Activated B cell treated with CpG ODN at 0.5 μM for 24 hours (primary cell): ENCODE data around the gene GTF3C5. TPM values are rescaled to one million over a fixed set of nuclear protein-coding genes. Genes with fewer than 3 reads are reported as not detected.

Source experiments
- ATAC-seq: fragments of 200-7000 bp; cut with Tn5 transposase; one replicate; pipeline ENCODE4 v1.10.0; 2021; ENCODE audit warnings: low read depth, mild to moderate bottlenecking, moderate library complexity
- CTCF ChIA-PET: fragments of 350-600 bp; sonication (Branson Sonifier 250); formaldehyde crosslinking; loops from one replicate; lab custom pipeline; 2021; ENCODE audit warnings: antibody characterized with exemption; lab: Charles Lee
- POLR2A ChIA-PET: fragments of 350-600 bp; sonication (Branson Sonifier 250); formaldehyde crosslinking; loops from one replicate; lab custom pipeline; 2021; ENCODE audit warnings: antibody characterized with exemption; lab: Charles Lee
- DNase-seq: peaks from one replicate; pipeline ENCODE4 v3.0.0; 2022
- H3K27ac Mint-ChIP-seq: one replicate; pipeline ENCODE4 v1.8.0; 2020; ENCODE audit warnings: mixed read lengths
- H3K27me3 Mint-ChIP-seq: one replicate; pipeline ENCODE4 v1.8.0; 2021; ENCODE audit warnings: mixed read lengths
- H3K36me3 Mint-ChIP-seq: one replicate; pipeline ENCODE4 v1.8.0; 2021; ENCODE audit warnings: low read depth, mixed read lengths
- H3K4me1 Mint-ChIP-seq: one replicate; pipeline ENCODE4 v1.8.0; 2021; ENCODE audit warnings: mixed read lengths
- H3K4me3 Mint-ChIP-seq: one replicate; pipeline ENCODE4 v1.8.0; 2020; ENCODE audit warnings: mild to moderate bottlenecking, mixed read lengths
- H3K9me3 Mint-ChIP-seq: one replicate; pipeline ENCODE4 v1.8.0; 2020; ENCODE audit warnings: mixed read lengths
- CTCF ChIP-seq: fragments of 200-600 bp; IDR thresholded peaks from one replicate; pipeline ENCODE4 v1.8.0; 2022; ENCODE audit warnings: antibody characterized with exemption, mild to moderate bottlenecking
- intact Hi-C: fragments of 100-400 bp; cut with micrococcal nuclease; formaldehyde crosslinking; loops from one replicate; pipeline ENCODE4 v1.15.1; 2024
- total RNA-seq: library from RNA; stranded (reverse); gene quantifications from 2 replicates; pipeline ENCODE4 v1.2.3, GENCODE V29; 2022

GTF3C5 gene
- total RNA-seq, 1 donor from 2014 or later: 56.6 TPM

GRCh38 chr9:133101356-133102189 lies 70.8 kb downstream of the GTF3C5 start:
- intact Hi-C loops: loop anchor here (5.0 kb wide), 1 partner anchor 386 kb away; no protein-coding TSS in a partner anchor
- ATAC-seq: no peak
- no peak for TF ChIP-seq CTCF
- Mint-ChIP-seq H3K27me3 (no peaks in the 10 kb centered on the region), H3K36me3 (peaks cover 75% of the 10 kb centered on the region), H3K27ac (no peak overlapping the region), H3K9me3 (peaks cover 1% of the 10 kb centered on the region), H3K4me3 (no peak overlapping the region), H3K4me1 (no peaks in the 10 kb centered on the region)
- CTCF ChIA-PET: interaction anchor here (1.3 to 22.0 kb wide), 3 partner anchors 9 to 45 kb away, joined by 4 to 369 read pairs (median 5); no protein-coding TSS in a partner anchor
- DNase-seq: no peak
- POLR2A ChIA-PET: interaction anchor here (1.3 to 2.0 kb wide), 2 partner anchors 42 to 46 kb away, joined by 3 to 12 read pairs; no protein-coding TSS in a partner anchor

GRCh38 chr9:133102190-133103021 lies 71.6 kb downstream of the GTF3C5 start:
- Mint-ChIP-seq H3K27ac (no peak overlapping the region), H3K4me3 (no peak overlapping the region), H3K9me3 (no peaks in the 10 kb centered on the region), H3K36me3 (peaks cover 76% of the 10 kb centered on the region), H3K4me1 (no peaks in the 10 kb centered on the region), H3K27me3 (no peaks in the 10 kb centered on the region)
- TF ChIP-seq CTCF: no peak
- intact Hi-C loops: loop anchor here (1.0 to 5.0 kb wide), 3 partner anchors 42 to 385 kb away; no protein-coding TSS in a partner anchor
- ATAC-seq (no peak), DNase-seq (no peak)
- CTCF ChIA-PET: interaction anchor here (1.3 to 22.0 kb wide), 3 partner anchors 8 to 44 kb away, joined by 4 to 369 read pairs (median 5); no protein-coding TSS in a partner anchor
- POLR2A ChIA-PET: interaction anchor here (1.3 to 2.0 kb wide), 2 partner anchors 42 to 45 kb away, joined by 3 to 12 read pairs; no protein-coding TSS in a partner anchor

GRCh38 chr9:133103183-133103986 lies 72.6 kb downstream of the GTF3C5 start:
- no peak overlapping the region for H3K27ac Mint-ChIP-seq
- TF ChIP-seq CTCF: peak; percentile 71
- no peaks in the 10 kb centered on the region for H3K4me1 Mint-ChIP-seq
- ATAC-seq (peak; percentile 90), DNase-seq (peak; percentile 69)
- no peak overlapping the region for H3K4me3 Mint-ChIP-seq
- POLR2A ChIA-PET: interaction anchor here (1.4 kb wide), 1 partner anchor 41 kb away, joined by 6 read pairs; no protein-coding TSS in a partner anchor
- CTCF ChIA-PET: interaction anchor here (0.7 to 22.0 kb wide), 4 partner anchors 12 to 383 kb away, joined by 3 to 369 read pairs (median 4); no protein-coding TSS in a partner anchor
- peaks cover 74% of the 10 kb centered on the region for H3K36me3 Mint-ChIP-seq
- no peaks in the 10 kb centered on the region for H3K27me3 Mint-ChIP-seq
- H3K9me3 Mint-ChIP-seq: no peaks in the 10 kb centered on the region
- intact Hi-C loops: loop anchor here (1.0 to 5.0 kb wide), 3 partner anchors 41 to 384 kb away; no protein-coding TSS in a partner anchor

- ChIA-PET CTCF (interaction anchor here (0.7 to 22.0 kb wide), 4 partner anchors 11 to 382 kb away, joined by 3 to 369 read pairs (median 4); no protein-coding TSS in a partner anchor), POLR2A (interaction anchor here (1.4 kb wide), 1 partner anchor 40 kb away, joined by 6 read pairs; no protein-coding TSS in a partner anchor)
- intact Hi-C loops: loop anchor here (1.0 to 5.0 kb wide), 3 partner anchors 40 to 383 kb away; no protein-coding TSS in a partner anchor
- Mint-ChIP-seq H3K36me3 (peaks cover 67% of the 10 kb centered on the region), H3K27me3 (no peaks in the 10 kb centered on the region), H3K4me1 (no peaks in the 10 kb centered on the region), H3K4me3 (no peak overlapping the region), H3K9me3 (no peaks in the 10 kb centered on the region), H3K27ac (no peak overlapping the region)
- no peak for ATAC-seq
- no peak for TF ChIP-seq CTCF
- no peak for DNase-seq
Measured at GRCh38 chr9:133103987-133104505, 73.2 kb downstream of the GTF3C5 start.
